UCSD-AML1 (cell line): Measurements from ENCODE around the gene AKAP1.
A peak's percentile ranks its signal among the peaks of the same experiment; 100 is the strongest.

Source experiments
- DNase-seq: peaks from one replicate; lab custom pipeline; 2025; ENCODE audit not compliant: unreplicated experiment; lab: John Stamatoyannopoulos, UW

Gene AKAP1

GRCh38 chr17:57105591-57105990 lies 20.5 kb downstream of the AKAP1 start:
- DNase-seq, result no peak

- DNase-seq, result peak; percentile 17
Observed at GRCh38 chr17:57106107-57106835, 21.2 kb downstream of the AKAP1 start.

- no peak for DNase-seq
Observed at GRCh38 chr17:57106836-57107497, 21.9 kb downstream of the AKAP1 start.

- DNase-seq, result no peak
Observed at GRCh38 chr17:57107498-57108101, 22.6 kb downstream of the AKAP1 start.

GRCh38 chr17:57108671-57109392 lies 23.8 kb downstream of the AKAP1 start:
- DNase-seq, result no peak

GRCh38 chr17:57109393-57110151 lies 24.5 kb downstream of the AKAP1 start:
- DNase-seq, result no peak

GRCh38 chr17:57110152-57110542 lies 25.1 kb downstream of the AKAP1 start:
- DNase-seq, result no peak

- DNase-seq, result no peak
Observed at GRCh38 chr17:57110579-57111325, 25.7 kb downstream of the AKAP1 start.

GRCh38 chr17:57111386-57111785 lies 26.3 kb downstream of the AKAP1 start:
- no peak for DNase-seq

- no peak for DNase-seq
Observed at GRCh38 chr17:57113011-57113410, 28.0 kb downstream of the AKAP1 start.

GRCh38 chr17:57113656-57114055 lies 28.6 kb downstream of the AKAP1 start:
- no peak for DNase-seq

- peak; percentile 39 for DNase-seq
Observed at GRCh38 chr17:57114085-57114673, 29.1 kb downstream of the AKAP1 start.

- no peak for DNase-seq
Observed at GRCh38 chr17:57115377-57115776, 30.3 kb downstream of the AKAP1 start.

- DNase-seq, result no peak
Observed at GRCh38 chr17:57115916-57116315, 30.9 kb downstream of the AKAP1 start.

GRCh38 chr17:57117798-57118197 lies 32.8 kb downstream of the AKAP1 start:
- DNase-seq, result no peak

- DNase-seq, result no peak
Observed at GRCh38 chr17:57120814-57121213, 35.8 kb downstream of the AKAP1 start.

- peak; percentile 22 for DNase-seq
Observed at GRCh38 chr17:57121308-57122042, 36.4 kb downstream of the AKAP1 start.

GRCh38 chr17:57124053-57124452 lies 39.0 kb downstream of the AKAP1 start:
- DNase-seq, result no peak

GRCh38 chr17:57125406-57125805 lies 40.4 kb downstream of the AKAP1 start:
- no peak for DNase-seq
